Measurements from ENCODE around the gene ACTA1. TPM values are rescaled to one million over a fixed set of nuclear protein-coding genes. Genes with fewer than 3 reads are reported as not detected.
"Not testable (repeated sequence)": the region's sequence is repeated elsewhere in the genome, so short reads cannot be mapped to it uniquely, and the experiment has no call there.

ACTA1 gene
- total and polyA plus RNA-seq, 12 donors, result 976 to 17,994 (median 8,260) TPM

- H3K27me3 ChIP-seq, result peaks cover 0 to 7% (median 0%) of the 10 kb centered on the region in 7 donors
- H3K4me3 ChIP-seq, result no peak overlapping the region
- intact Hi-C loops (cut with DNase I), result no loop called here
- H3K27ac ChIP-seq, result no peak overlapping the region
- ATAC-seq, result no peak
- DNase-seq, result no peak
- no peaks in the 10 kb centered on the region for H3K36me3 ChIP-seq
- no peaks in the 10 kb centered on the region for H3K4me1 ChIP-seq
- WGBS, 2 donors, result 92 to 94% methylated on average over 11 of the region's 11 CpGs
- TF ChIP-seq, protein P1, sequence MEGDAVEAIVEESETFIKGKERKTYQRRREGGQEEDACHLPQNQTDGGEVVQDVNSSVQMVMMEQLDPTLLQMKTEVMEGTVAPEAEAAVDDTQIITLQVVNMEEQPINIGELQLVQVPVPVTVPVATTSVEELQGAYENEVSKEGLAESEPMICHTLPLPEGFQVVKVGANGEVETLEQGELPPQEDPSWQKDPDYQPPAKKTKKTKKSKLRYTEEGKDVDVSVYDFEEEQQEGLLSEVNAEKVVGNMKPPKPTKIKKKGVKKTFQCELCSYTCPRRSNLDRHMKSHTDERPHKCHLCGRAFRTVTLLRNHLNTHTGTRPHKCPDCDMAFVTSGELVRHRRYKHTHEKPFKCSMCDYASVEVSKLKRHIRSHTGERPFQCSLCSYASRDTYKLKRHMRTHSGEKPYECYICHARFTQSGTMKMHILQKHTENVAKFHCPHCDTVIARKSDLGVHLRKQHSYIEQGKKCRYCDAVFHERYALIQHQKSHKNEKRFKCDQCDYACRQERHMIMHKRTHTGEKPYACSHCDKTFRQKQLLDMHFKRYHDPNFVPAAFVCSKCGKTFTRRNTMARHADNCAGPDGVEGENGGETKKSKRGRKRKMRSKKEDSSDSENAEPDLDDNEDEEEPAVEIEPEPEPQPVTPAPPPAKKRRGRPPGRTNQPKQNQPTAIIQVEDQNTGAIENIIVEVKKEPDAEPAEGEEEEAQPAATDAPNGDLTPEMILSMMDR (IDR thresholded peaks at IDR 0.05), result no peak
- H3K9me3 ChIP-seq, result peaks cover 0 to 20% (median 10%) of the 10 kb centered on the region in 11 donors
Measured at GRCh38 chr1:229420224-229420623, 13.7 kb downstream of the ACTA1 start.

- H3K4me3 ChIP-seq; intact Hi-C loops (cut with DNase I); H3K27me3 ChIP-seq; H3K27ac ChIP-seq; H3K9me3 ChIP-seq; ATAC-seq; DNase-seq; H3K4me1 ChIP-seq; H3K36me3 ChIP-seq: not testable (repeated sequence)
- 73 to 74% methylated on average over 6 of the region's 6 CpGs for WGBS, 2 donors
Measured at GRCh38 chr1:229418586-229418985, 15.3 kb downstream of the ACTA1 start.

- H3K4me1 ChIP-seq, result peaks cover 2 to 45% (median 36%) of the 10 kb centered on the region in 9 donors
- ATAC-seq; H3K27ac ChIP-seq; H3K4me3 ChIP-seq; DNase-seq; intact Hi-C loops (cut with DNase I); H3K9me3 ChIP-seq; H3K36me3 ChIP-seq: not testable (repeated sequence)
- H3K27me3 ChIP-seq, result peaks cover 0 to 37% (median 17%) of the 10 kb centered on the region in 7 donors
- 88 to 90% methylated on average over 5 of the region's 5 CpGs for WGBS, 2 donors
Measured at GRCh38 chr1:229412810-229413209, 21.1 kb downstream of the ACTA1 start.

DNA sequence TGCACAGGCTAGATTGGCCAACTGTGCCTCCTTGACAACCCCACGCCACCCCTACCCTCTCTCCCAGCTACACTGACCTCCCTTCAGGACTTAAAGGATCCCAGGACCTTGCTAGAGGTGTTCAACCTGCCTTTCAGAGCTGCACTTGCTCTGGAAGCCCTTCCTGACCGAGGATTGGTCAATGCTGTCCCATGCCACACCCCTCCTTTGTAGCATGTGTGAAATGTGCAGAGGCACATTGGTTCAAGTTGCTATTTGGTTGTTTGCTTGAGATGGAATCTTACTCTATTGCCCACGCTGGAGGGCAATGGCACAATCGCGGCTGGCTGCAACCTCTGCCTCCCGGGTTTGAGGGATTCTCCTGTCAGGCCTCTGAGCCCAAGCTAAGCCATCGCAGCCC, 21.8 kb downstream of the ACTA1 start:
- ATAC-seq (no peak), DNase-seq (no peak)
- H3K36me3 ChIP-seq, result no peaks in the 10 kb centered on the region

GRCh38 chr1:229411434-229412055, 22.3 kb downstream of the ACTA1 start:
- intact Hi-C loops (cut with DNase I), result loop anchor here in 1 of 10 donors (2.0 kb wide), 1 partner anchor 19 kb away; no protein-coding TSS in a partner anchor

More for the DNA sequence above, 21.8 kb downstream of the ACTA1 start:
- Histone ChIP-seq H3K9me3 (no peaks in the 10 kb centered on the region), H3K27me3 (peaks cover 0 to 45% (median 25%) of the 10 kb centered on the region in 7 donors), H3K27ac (peak overlapping the region in 6 of 10 donors; percentile 68 to 98 (median 84)), H3K4me3 (no peak overlapping the region), H3K4me1 (peaks cover 7 to 53% (median 43%) of the 10 kb centered on the region in 9 donors)
- WGBS, 2 donors, result 86 to 91% methylated on average over 7 of the region's 7 CpGs
- intact Hi-C loops (cut with DNase I), result no loop called here
- TF ChIP-seq, protein P1 (IDR thresholded peaks at IDR 0.05), result no peak

More at GRCh38 chr1:229411434-229412055, 22.3 kb downstream of the ACTA1 start:
- DNase-seq (no peak), ATAC-seq (no peak)
- WGBS, 2 donors, result 36 to 38% methylated on average over 11 of the region's 11 CpGs
- peaks cover 7 to 57% (median 43%) of the 10 kb centered on the region in 9 donors for H3K4me1 ChIP-seq
- H3K36me3 ChIP-seq, result no peaks in the 10 kb centered on the region
- H3K27ac ChIP-seq, result peak overlapping the region in 9 of 10 donors; percentile 39 to 98 (median 80)
- no peaks in the 10 kb centered on the region for H3K9me3 ChIP-seq
- H3K27me3 ChIP-seq, result peaks cover 0 to 50% (median 28%) of the 10 kb centered on the region in 7 donors
- no peak overlapping the region for H3K4me3 ChIP-seq
- TF ChIP-seq, protein P1 (IDR thresholded peaks at IDR 0.05), result no peak

All from heart right ventricle (tissue), 16 donors.